Tongue (tissue), 2 donors: ENCODE results near the gene SLC2A4RG. TPM values are rescaled to one million over a fixed set of nuclear protein-coding genes. Genes with fewer than 3 reads are reported as not detected.

ENCODE experiments used
- DNase-seq: peaks from one replicate; pipeline ENCODE4 v3.0.0-alpha.2; 2015
- total RNA-seq: library from RNA; depleted of rRNA; stranded (reverse); fragments of >200 nt; gene quantifications from one replicate; pipeline ENCODE4 v1.2.3, GENCODE V29; 2014

The SLC2A4RG gene
- total RNA-seq, 1 donor from 2014 or later, result 67.0 TPM

GRCh38 chr20:63699466-63700198 is 39.9 kb upstream of the SLC2A4RG start:
- DNase-seq, result no peak

- no peak for DNase-seq
These were observed 39.2 kb upstream of the SLC2A4RG start for GRCh38 chr20:63700199-63701050.

GRCh38 chr20:63701051-63701328 is 38.6 kb upstream of the SLC2A4RG start:
- no peak for DNase-seq

GRCh38 chr20:63701329-63702035 is 38.1 kb upstream of the SLC2A4RG start:
- no peak for DNase-seq

GRCh38 chr20:63702036-63702665 is 37.4 kb upstream of the SLC2A4RG start:
- DNase-seq, result no peak

- DNase-seq, result no peak
These were observed 36.7 kb upstream of the SLC2A4RG start for GRCh38 chr20:63702751-63703470.

GRCh38 chr20:63703471-63703975 is 36.1 kb upstream of the SLC2A4RG start:
- DNase-seq, result no peak

- DNase-seq, result no peak
These were observed 35.4 kb upstream of the SLC2A4RG start for GRCh38 chr20:63703976-63704748.

GRCh38 chr20:63704749-63705117 is 34.8 kb upstream of the SLC2A4RG start:
- DNase-seq, result no peak

- DNase-seq, result no peak
These were observed 34.1 kb upstream of the SLC2A4RG start for GRCh38 chr20:63705232-63706026.

GRCh38 chr20:63706027-63706695 is 33.4 kb upstream of the SLC2A4RG start:
- DNase-seq, result no peak

- peak; percentile 43 for DNase-seq
These were observed 32.6 kb upstream of the SLC2A4RG start for GRCh38 chr20:63706852-63707557.

- DNase-seq, result peak; percentile 92
These were observed 31.8 kb upstream of the SLC2A4RG start, which contains the start of the genes ARFRP1 and ZGPAT for GRCh38 chr20:63707558-63708300. Gene ARFRP1 (minus strand): TSS chr20:63707976. CDS start chr20:63707091, 885 bp downstream. Gene ZGPAT (plus strand): TSS chr20:63708039. CDS start chr20:63708581, 542 bp downstream.

- no peak for DNase-seq
These were observed 31.1 kb upstream of the SLC2A4RG start for GRCh38 chr20:63708301-63709148.

- DNase-seq, result no peak
These were observed 30.4 kb upstream of the SLC2A4RG start for GRCh38 chr20:63709149-63709527.

- DNase-seq, result no peak
These were observed 28.4 kb upstream of the SLC2A4RG start for GRCh38 chr20:63711085-63711645.

GRCh38 chr20:63712191-63712590 is 27.4 kb upstream of the SLC2A4RG start:
- no peak for DNase-seq
